GM12892 (cell line): ENCODE measurements around the gene STK10.

ENCODE experiments used
- POLR2A ChIP-seq: IDR thresholded peaks from 2 replicates; pipeline ENCODE4 v1.6.1; 2011; ENCODE audit warnings: low read depth, low read length, control low read depth
- POLR2AphosphoS5 ChIP-seq: IDR thresholded peaks from 2 replicates; pipeline ENCODE4 v1.6.1; 2011; ENCODE audit warnings: low read depth, low read length, control low read depth
- TAF1 ChIP-seq: IDR thresholded peaks from 2 replicates; pipeline ENCODE4 v1.6.1; 2011; ENCODE audit warnings: low read depth, mild to moderate bottlenecking, control low read depth, low read length, borderline replicate concordance

DNA sequence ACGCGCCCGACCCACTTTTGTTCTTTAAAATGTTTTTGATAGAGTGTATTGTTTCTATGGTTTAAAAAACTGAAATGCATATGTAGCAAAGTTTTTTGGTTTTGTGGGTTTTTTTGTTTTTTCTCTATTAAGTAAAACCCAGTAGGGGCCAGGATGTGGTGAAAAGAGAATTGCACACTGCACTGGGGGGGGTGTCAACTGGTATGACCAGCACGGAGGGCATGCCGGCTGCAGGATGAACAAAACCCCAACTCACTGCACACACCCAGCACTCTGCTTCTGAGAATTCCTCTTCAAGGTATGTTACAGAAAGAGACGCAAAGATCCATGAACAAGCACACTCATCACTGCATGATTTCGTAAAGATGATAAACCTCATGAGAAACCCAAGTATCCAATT lies 75.0 kb downstream of the STK10 start:
- no peak for TF ChIP-seq POLR2AphosphoS5
- peak; percentile 52; the same call in 1 of the 2 replicates for TF ChIP-seq POLR2A
- no peak for TF ChIP-seq TAF1
